H9 (cell line): ENCODE results near the gene KIF15. TPM values are rescaled to one million over a fixed set of nuclear protein-coding genes. Genes with fewer than 3 reads are reported as not detected.

ENCODE experiments used
- DNase-seq: peaks from one replicate; pipeline ENCODE4 v3.0.0-alpha.2; 2017
- H2AFZ ChIP-seq: one replicate; pipeline ENCODE4 v1.6.1; 2013; ENCODE audit warnings: mild to moderate bottlenecking, low read length, control low read depth, moderate library complexity
- H2AK5ac ChIP-seq: 2 replicates; pipeline ENCODE4 v1.6.1; 2013; ENCODE audit warnings: low read length, control low read depth, mixed read lengths; ENCODE audit not compliant: insufficient read length
- H2BK120ac ChIP-seq: one replicate; pipeline ENCODE4 v1.6.1; 2013; ENCODE audit warnings: low read depth, mild to moderate bottlenecking, low read length, control low read depth, inconsistent platforms; ENCODE audit not compliant: poor library complexity, severe bottlenecking
- H2BK12ac ChIP-seq: 2 replicates; pipeline ENCODE4 v1.6.1; 2013; ENCODE audit warnings: low read length, control low read depth, mixed read lengths, low read depth; ENCODE audit not compliant: insufficient read length
- H2BK15ac ChIP-seq: 2 replicates; pipeline ENCODE4 v1.6.1; 2013; ENCODE audit warnings: low read depth, low read length, control low read depth
- H2BK20ac ChIP-seq: one replicate; pipeline ENCODE4 v1.6.1; 2013; ENCODE audit warnings: low read depth, mild to moderate bottlenecking, low read length, control low read depth, inconsistent platforms; ENCODE audit not compliant: poor library complexity, severe bottlenecking
- H2BK5ac ChIP-seq: 2 replicates; pipeline ENCODE4 v1.6.1; 2013; ENCODE audit warnings: low read length, control low read depth, mixed read lengths; ENCODE audit not compliant: insufficient read length
- H3K14ac ChIP-seq: 2 replicates; pipeline ENCODE4 v1.6.1; 2013; ENCODE audit warnings: low read length, control low read depth; ENCODE audit not compliant: insufficient read depth
- H3K18ac ChIP-seq: 2 replicates; pipeline ENCODE4 v1.6.1; 2013; ENCODE audit warnings: low read depth, mild to moderate bottlenecking, mixed read lengths, low read length, control low read depth; ENCODE audit not compliant: insufficient read length
- H3K23ac ChIP-seq: 2 replicates; pipeline ENCODE4 v1.6.1; 2013; ENCODE audit warnings: low read length, control low read depth, mixed read lengths, low read depth; ENCODE audit not compliant: insufficient read length
- H3K23me2 ChIP-seq: 2 replicates; pipeline ENCODE4 v1.6.1; 2013; ENCODE audit warnings: low read depth, mild to moderate bottlenecking, mixed read lengths, low read length, control low read depth; ENCODE audit not compliant: insufficient read length, poor library complexity, severe bottlenecking
- H3K27ac ChIP-seq: 2 replicates; pipeline ENCODE4 v1.5.1; 2013; ENCODE audit warnings: low read length, control low read depth, mixed read lengths, low read depth; ENCODE audit not compliant: insufficient read length
- H3K27me3 ChIP-seq: 2 replicates; pipeline ENCODE4 v1.6.1; 2013; ENCODE audit warnings: low read length, control low read depth, inconsistent platforms; ENCODE audit not compliant: insufficient read depth
- H3K4ac ChIP-seq: 2 replicates; pipeline ENCODE4 v1.6.1; 2013; ENCODE audit warnings: low read depth, mild to moderate bottlenecking, control low read depth, inconsistent platforms, low read length, moderate library complexity
- H3K4me1 ChIP-seq: 2 replicates; pipeline ENCODE4 v1.6.1; 2013; ENCODE audit warnings: low read length, control low read depth, inconsistent platforms; ENCODE audit not compliant: insufficient read depth
- H3K4me2 ChIP-seq: 2 replicates; pipeline ENCODE4 v1.6.1; 2013; ENCODE audit warnings: low read length, control low read depth, mixed read lengths; ENCODE audit not compliant: insufficient read length, insufficient read depth
- H3K56ac ChIP-seq: 2 replicates; pipeline ENCODE4 v1.6.1; 2013; ENCODE audit warnings: low read depth, mild to moderate bottlenecking, mixed read lengths, low read length, control low read depth; ENCODE audit not compliant: insufficient read length
- H3K79me1 ChIP-seq: 2 replicates; pipeline ENCODE4 v1.6.1; 2013; ENCODE audit warnings: low read depth, mild to moderate bottlenecking, moderate library complexity, low read length, control low read depth, inconsistent platforms; ENCODE audit not compliant: insufficient read depth, poor library complexity, severe bottlenecking
- H3K79me2 ChIP-seq: 2 replicates; pipeline ENCODE4 v1.6.1; 2013; ENCODE audit warnings: low read length, control low read depth, inconsistent platforms; ENCODE audit not compliant: insufficient read depth
- H3K9ac ChIP-seq: 2 replicates; pipeline ENCODE4 v1.6.1; 2013; ENCODE audit warnings: low read length, control low read depth, mixed read lengths; ENCODE audit not compliant: insufficient read length; ENCODE audit errors: extremely low read depth
- H3K9me3 ChIP-seq: one replicate; pipeline ENCODE4 v1.6.1; 2013; ENCODE audit warnings: low read depth, low read length, inconsistent platforms; ENCODE audit not compliant: control insufficient read depth
- H3T11ph ChIP-seq: one replicate; pipeline ENCODE4 v1.6.1; 2013; ENCODE audit warnings: mild to moderate bottlenecking, low read length, control low read depth, inconsistent platforms
- H4K20me1 ChIP-seq: one replicate; pipeline ENCODE4 v1.6.1; 2013; ENCODE audit not compliant: control insufficient read depth, insufficient read length, insufficient read depth
- H4K5ac ChIP-seq: 2 replicates; pipeline ENCODE4 v1.6.1; 2013; ENCODE audit warnings: low read depth, mild to moderate bottlenecking, mixed read lengths, low read length, control low read depth; ENCODE audit not compliant: insufficient read length
- H4K8ac ChIP-seq: replicated peaks from 2 replicates; pipeline ENCODE4 v1.6.1; 2013; ENCODE audit warnings: low read length, control low read depth, mixed read lengths, low read depth; ENCODE audit not compliant: insufficient read length
- H4K91ac ChIP-seq: 2 replicates; pipeline ENCODE4 v1.6.1; 2013; ENCODE audit warnings: low read depth, mild to moderate bottlenecking, moderate library complexity, mixed read lengths, low read length, control low read depth; ENCODE audit not compliant: insufficient read length
- H3K27ac Mint-ChIP-seq, 3 experiments: 2 replicates in 2 of 3; 3 replicates in 1 of 3; pipeline ENCODE4 v1.8.0; 2020 to 2021; ENCODE audit warnings: mixed read lengths in 3 of 3, mild to moderate bottlenecking in 1 of 3, moderate library complexity in 1 of 3
- H3K27me3 Mint-ChIP-seq: 2 replicates; pipeline ENCODE4 v1.8.0; 2021; ENCODE audit warnings: low read depth, mild to moderate bottlenecking, moderate library complexity, mixed read lengths
- H3K36me3 Mint-ChIP-seq, 3 experiments: 2 replicates in 2 of 3; 3 replicates in 1 of 3; pipeline ENCODE4 v1.8.0; 2020 to 2021; ENCODE audit warnings: low read depth in 3 of 3, mixed read lengths in 3 of 3; ENCODE audit not compliant: insufficient read depth in 1 of 3
- H3K4me1 Mint-ChIP-seq, 2 experiments: 2 replicates each; pipeline ENCODE4 v1.8.0; 2020; ENCODE audit warnings: mixed read lengths in 2 of 2
- H3K4me3 Mint-ChIP-seq, 2 experiments: 2 replicates in 1 of 2; 3 replicates in 1 of 2; pipeline ENCODE4 v1.8.0; 2020 to 2021; ENCODE audit warnings: mild to moderate bottlenecking in 2 of 2, mixed read lengths in 2 of 2, moderate library complexity in 1 of 2
- H3K9me3 Mint-ChIP-seq, 2 experiments: 2 replicates in 1 of 2; 3 replicates in 1 of 2; pipeline ENCODE4 v1.8.0; 2020; ENCODE audit warnings: mild to moderate bottlenecking in 2 of 2, mixed read lengths in 2 of 2, moderate library complexity in 1 of 2
- WGBS: extraction: QIAGEN DNeasy Blood & Tissue Kit; methylation state at CpG from one replicate; pipeline ENCODE4 v1.1.7; 2013; ENCODE audit warnings: missing lambda C conversion rate, low lambda C conversion rate, mixed read lengths; ENCODE audit not compliant: insufficient read length; ENCODE audit errors: extremely low coverage; 5-methylcytosine and 5-hydroxymethylcytosine counted together
- total RNA-seq: library from RNA; stranded (reverse); gene quantifications from 2 replicates; pipeline ENCODE4 v1.2.1, GENCODE V29; 2021
- TF ChIP-seq, protein P1 (sequence below): fragments of 200-600 bp; sonication (generic); conservative IDR thresholded peaks from 3 replicates; pipeline ENCODE4 v1.8.0; 2021; ENCODE audit warnings: antibody characterized with exemption, mild to moderate bottlenecking

The KIF15 gene
- total RNA-seq, 1 experiment from 2014 or later = 25.0 TPM

- H3K14ac ChIP-seq = no peak overlapping the region
- no peak overlapping the region for H3K18ac ChIP-seq
- H4K8ac ChIP-seq = no peak overlapping the region
- no peaks in the 10 kb centered on the region for H3K79me2 ChIP-seq
- no peak overlapping the region for H2BK15ac ChIP-seq
- no peak overlapping the region for H3K9ac ChIP-seq
- WGBS = no CpG with 5 or more reads among the region's 8 CpGs
- no peak overlapping the region for H2BK20ac ChIP-seq
- H3K79me1 ChIP-seq = no peaks in the 10 kb centered on the region
- no peak overlapping the region for H2BK5ac ChIP-seq
- H3K23ac ChIP-seq = no peak overlapping the region
- no peak overlapping the region for H3K4me2 ChIP-seq
- no peak for DNase-seq
- H4K20me1 ChIP-seq = no peaks in the 10 kb centered on the region
- H3K4ac ChIP-seq = no peak overlapping the region
- H3K27ac ChIP-seq = no peak overlapping the region
- no peak overlapping the region for H2BK12ac ChIP-seq
- Mint-ChIP-seq H3K27ac (no peak overlapping the region), H3K27me3 (no peaks in the 10 kb centered on the region), H3K4me3 (no peak overlapping the region), H3K4me1 (peaks cover 0 to 3% of the 10 kb centered on the region in 2 experiments; a peak in 1 of 4 replicates), H3K9me3 (peaks cover 0 to 3% of the 10 kb centered on the region in 2 experiments; a peak in 1 of 5 replicates), H3K36me3 (peaks cover 4 to 27% (median 17%) of the 10 kb centered on the region in 3 experiments; a peak in 5 of 7 replicates)
- H4K5ac ChIP-seq = no peak overlapping the region
- H3K9me3 ChIP-seq = no peaks in the 10 kb centered on the region
- no peak overlapping the region for H4K91ac ChIP-seq
- no peak overlapping the region for H3K56ac ChIP-seq
- H2BK120ac ChIP-seq = no peak overlapping the region
- H3K23me2 ChIP-seq = no peaks in the 10 kb centered on the region
- H3K27me3 ChIP-seq = no peaks in the 10 kb centered on the region
- no peaks in the 10 kb centered on the region for H3K4me1 ChIP-seq
- no peak overlapping the region for H2AFZ ChIP-seq
- TF ChIP-seq, protein P1, sequence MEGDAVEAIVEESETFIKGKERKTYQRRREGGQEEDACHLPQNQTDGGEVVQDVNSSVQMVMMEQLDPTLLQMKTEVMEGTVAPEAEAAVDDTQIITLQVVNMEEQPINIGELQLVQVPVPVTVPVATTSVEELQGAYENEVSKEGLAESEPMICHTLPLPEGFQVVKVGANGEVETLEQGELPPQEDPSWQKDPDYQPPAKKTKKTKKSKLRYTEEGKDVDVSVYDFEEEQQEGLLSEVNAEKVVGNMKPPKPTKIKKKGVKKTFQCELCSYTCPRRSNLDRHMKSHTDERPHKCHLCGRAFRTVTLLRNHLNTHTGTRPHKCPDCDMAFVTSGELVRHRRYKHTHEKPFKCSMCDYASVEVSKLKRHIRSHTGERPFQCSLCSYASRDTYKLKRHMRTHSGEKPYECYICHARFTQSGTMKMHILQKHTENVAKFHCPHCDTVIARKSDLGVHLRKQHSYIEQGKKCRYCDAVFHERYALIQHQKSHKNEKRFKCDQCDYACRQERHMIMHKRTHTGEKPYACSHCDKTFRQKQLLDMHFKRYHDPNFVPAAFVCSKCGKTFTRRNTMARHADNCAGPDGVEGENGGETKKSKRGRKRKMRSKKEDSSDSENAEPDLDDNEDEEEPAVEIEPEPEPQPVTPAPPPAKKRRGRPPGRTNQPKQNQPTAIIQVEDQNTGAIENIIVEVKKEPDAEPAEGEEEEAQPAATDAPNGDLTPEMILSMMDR = no peak
- no peak overlapping the region for H2AK5ac ChIP-seq
- no peak overlapping the region for H3T11ph ChIP-seq
Measured at GRCh38 chr3:44870375-44871061, 108.9 kb downstream of the KIF15 start.
